HepG2 (cell line): Measurements from ENCODE around the gene KRTAP1-5. TPM values are rescaled to one million over a fixed set of nuclear protein-coding genes. Genes with fewer than 3 reads are reported as not detected.

Source experiments
- CHD4 ChIP-seq: fragments of 200-600 bp; sonication (generic); IDR thresholded peaks from 2 replicates; pipeline ENCODE4 v1.7.0; 2017; ENCODE audit warnings: mild to moderate bottlenecking, low read length, borderline replicate concordance
- DMAP1 ChIP-seq: IDR thresholded peaks from 2 replicates; pipeline ENCODE4 v1.6.1; 2016
- ELF1 ChIP-seq: sonication (generic); formaldehyde crosslinking; IDR thresholded peaks from 2 replicates; pipeline ENCODE4 v1.4.0; 2020; ENCODE audit warnings: missing genetic modification reagents
- FOSL2 ChIP-seq: sonication (generic); formaldehyde crosslinking; IDR thresholded peaks from 2 replicates; pipeline ENCODE4 v1.4.0; 2020; ENCODE audit warnings: missing genetic modification reagents
- GTF3A ChIP-seq: sonication (generic); formaldehyde crosslinking; conservative IDR thresholded peaks from 2 replicates; pipeline ENCODE4 v1.4.0; 2020; ENCODE audit warnings: mild to moderate bottlenecking, missing genetic modification reagents
- HMG20A ChIP-seq: IDR thresholded peaks from 2 replicates; pipeline ENCODE4 v1.6.1; 2016; ENCODE audit warnings: borderline replicate concordance
- MAFK ChIP-seq, 2 experiments: IDR thresholded peaks in 1 of 2; conservative IDR thresholded peaks in 1 of 2; 2 replicates each; pipeline ENCODE4 v1.6.1; 2011; ENCODE audit warnings: improper control_type of control experiment in 2 of 2, low read length in 2 of 2
- MTA3 ChIP-seq: sonication (generic); formaldehyde crosslinking; IDR thresholded peaks from 2 replicates; pipeline ENCODE4 v1.4.0; 2020; ENCODE audit warnings: missing genetic modification reagents
- RFXAP ChIP-seq: sonication (generic); formaldehyde crosslinking; IDR thresholded peaks from 2 replicates; pipeline ENCODE4 v1.4.0; 2020; ENCODE audit warnings: missing genetic modification reagents, borderline replicate concordance
- SIN3A ChIP-seq: IDR thresholded peaks from 2 replicates; pipeline ENCODE4 v1.6.1; 2011; ENCODE audit warnings: low read depth, mild to moderate bottlenecking, control low read depth, low read length, borderline replicate concordance
- SIX4 ChIP-seq: sonication (generic); formaldehyde crosslinking; IDR thresholded peaks from 2 replicates; pipeline ENCODE4 v1.4.0; 2020; ENCODE audit warnings: missing genetic modification reagents
- SOX13 ChIP-seq, 3 experiments: fragments of 450-650 bp in 1 of 3; sonication (generic) in 1 of 3; formaldehyde crosslinking in 1 of 3; IDR thresholded peaks in 2 of 3; conservative IDR thresholded peaks in 1 of 3; 2 replicates each; pipeline versions ENCODE4 v1.5.0 to v1.6.1; 2016 to 2020; ENCODE audit warnings: antibody characterized with exemption in 1 of 3, mild to moderate bottlenecking in 1 of 3, missing compliant biosample characterization in 1 of 3, missing genetic modification reagents in 1 of 3, moderate library complexity in 1 of 3
- TBP ChIP-seq: sonication (generic); formaldehyde crosslinking; IDR thresholded peaks from 2 replicates; pipeline ENCODE4 v1.5.0; 2020; ENCODE audit warnings: missing genetic modification reagents
- ZMYM4 ChIP-seq: sonication (generic); formaldehyde crosslinking; IDR thresholded peaks from 2 replicates; pipeline ENCODE4 v1.8.1; 2023; ENCODE audit warnings: mild to moderate bottlenecking, missing genetic modification reagents
- ZNF138 ChIP-seq: sonication (generic); formaldehyde crosslinking; IDR thresholded peaks from 2 replicates; pipeline ENCODE4 v1.5.0; 2020; ENCODE audit warnings: mild to moderate bottlenecking, low read depth, missing genetic modification reagents
- polyA plus RNA-seq, 8 experiments: library from polyadenylated mRNA; depleted of rRNA in 3 of 8; stranded (reverse) in 7 of 8; unstranded in 1 of 8; fragments of >200 nt; fragmentation: Illumina TruSeq in 4 of 8; extraction: Trizol in 4 of 8; gene quantifications; 2 replicates each; pipeline versions ENCODE4 v1.2.1 to v1.2.3, GENCODE V29; 2011 to 2016; ENCODE audit warnings: low read depth in 4 of 8, missing spikeins in 1 of 8, mixed read lengths in 1 of 8; ENCODE audit not compliant: insufficient read depth in 1 of 8
- total RNA-seq, 5 experiments: library from RNA; depleted of rRNA; stranded (reverse); fragments of >200 nt; fragmentation: Illumina TruSeq; extraction: Trizol; gene quantifications; 2 replicates each; pipeline ENCODE4 v1.2.3, GENCODE V29; 2016; ENCODE audit warnings: low read depth in 1 of 5
- TF ChIP-seq, protein P1 (sequence below): IDR thresholded peaks from 2 replicates; pipeline ENCODE4 v1.6.1; 2012; ENCODE audit warnings: low read depth, low read length, improper control_type of control experiment
- TF ChIP-seq, protein P2 (sequence below): sonication (generic); formaldehyde crosslinking; IDR thresholded peaks from 2 replicates; pipeline ENCODE4 v1.4.0; 2020; ENCODE audit warnings: missing genetic modification reagents
- TF ChIP-seq, protein P3 (sequence below): IDR thresholded peaks from 2 replicates; pipeline ENCODE4 v1.4.0; 2020; ENCODE audit warnings: mild to moderate bottlenecking, missing genetic modification reagents
- TF ChIP-seq, protein P4 (sequence below): sonication (generic); formaldehyde crosslinking; IDR thresholded peaks from 2 replicates; pipeline ENCODE4 v1.5.1; 2020; ENCODE audit warnings: mild to moderate bottlenecking, missing genetic modification reagents, moderate library complexity

Gene KRTAP1-5
- total and polyA plus RNA-seq, 2 of the 13 experiments (the other 11 are each of a cell fraction or from before 2014, with no cell fraction given), result 0.09 TPM; not detected in 1

DNA sequence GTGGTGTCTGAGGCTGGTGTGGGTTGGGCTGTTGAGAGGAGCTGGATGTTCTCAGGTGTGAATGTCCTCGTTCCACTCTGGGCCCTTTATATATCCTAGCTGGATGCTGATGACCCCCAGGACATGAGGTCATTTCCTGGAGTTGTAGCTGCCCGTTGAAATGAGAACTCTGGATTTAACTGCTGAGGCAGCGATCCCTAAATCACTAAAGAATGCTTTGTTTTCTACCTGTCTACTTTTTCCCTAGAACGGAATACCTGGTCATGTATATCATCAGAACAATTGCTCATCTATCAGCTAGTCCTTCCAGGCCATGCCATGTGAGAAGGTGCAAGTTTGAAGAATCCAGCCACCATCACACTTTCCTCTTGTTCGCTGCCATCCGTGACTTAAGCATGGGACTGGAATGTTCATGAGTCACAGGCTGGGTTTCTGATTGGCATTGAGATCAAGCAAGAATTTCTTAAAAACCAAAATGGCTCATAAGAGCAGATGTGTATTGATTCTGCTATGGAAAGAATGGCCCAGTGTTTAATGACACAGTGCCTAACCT, 33.1 kb upstream of the KRTAP1-5 start, which contains the start of gene KRTAP2-3 (continued):
- TF ChIP-seq, protein P1, sequence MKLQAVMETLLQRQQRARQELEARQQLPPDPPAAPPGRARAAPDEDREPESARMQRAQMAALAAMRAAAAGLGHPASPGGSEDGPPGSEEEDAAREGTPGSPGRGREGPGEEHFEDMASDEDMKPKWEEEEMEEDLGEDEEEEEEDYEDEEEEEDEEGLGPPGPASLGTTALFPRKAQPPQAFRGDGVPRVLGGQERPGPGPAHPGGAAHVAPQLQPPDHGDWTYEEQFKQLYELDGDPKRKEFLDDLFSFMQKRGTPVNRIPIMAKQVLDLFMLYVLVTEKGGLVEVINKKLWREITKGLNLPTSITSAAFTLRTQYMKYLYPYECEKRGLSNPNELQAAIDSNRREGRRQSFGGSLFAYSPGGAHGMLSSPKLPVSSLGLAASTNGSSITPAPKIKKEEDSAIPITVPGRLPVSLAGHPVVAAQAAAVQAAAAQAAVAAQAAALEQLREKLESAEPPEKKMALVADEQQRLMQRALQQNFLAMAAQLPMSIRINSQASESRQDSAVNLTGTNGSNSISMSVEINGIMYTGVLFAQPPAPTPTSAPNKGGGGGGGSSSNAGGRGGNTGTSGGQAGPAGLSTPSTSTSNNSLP, result no peak
- TF ChIP-seq SOX13 (IDR thresholded peaks at IDR 0.05) (no peak), SOX13 (CRISPR knock-in tag; conservative IDR thresholded peaks at IDR 0.05 in 1 of 2, IDR thresholded peaks at IDR 0.05 in 1 of 2) (0 out of 4 replicates have a peak, but pooled peaks of 1 of the 2 experiments have one; percentile 13), MTA3 (no peak), GTF3A (CRISPR knock-in tag) (no peak), ZMYM4 (CRISPR knock-in tag) (no peak), RFXAP (CRISPR knock-in tag) (no peak), MAFK (conservative IDR thresholded peaks at IDR 0.05 in 1 of 2, IDR thresholded peaks at IDR 0.05 in 1 of 2; ENCODE audit: low read length in 2 of 2) (peak; percentile 70 to 76), SIN3A (no peak), FOSL2 (CRISPR knock-in tag) (peak; percentile 67), SIX4 (CRISPR knock-in tag) (no peak), CHD4 (no peak), ELF1 (CRISPR knock-in tag) (no peak), DMAP1 (CRISPR knock-in tag) (no peak), HMG20A (no peak), TBP (CRISPR knock-in tag) (no peak), ZNF138 (CRISPR knock-in tag) (no peak)
- TF ChIP-seq, protein P2, sequence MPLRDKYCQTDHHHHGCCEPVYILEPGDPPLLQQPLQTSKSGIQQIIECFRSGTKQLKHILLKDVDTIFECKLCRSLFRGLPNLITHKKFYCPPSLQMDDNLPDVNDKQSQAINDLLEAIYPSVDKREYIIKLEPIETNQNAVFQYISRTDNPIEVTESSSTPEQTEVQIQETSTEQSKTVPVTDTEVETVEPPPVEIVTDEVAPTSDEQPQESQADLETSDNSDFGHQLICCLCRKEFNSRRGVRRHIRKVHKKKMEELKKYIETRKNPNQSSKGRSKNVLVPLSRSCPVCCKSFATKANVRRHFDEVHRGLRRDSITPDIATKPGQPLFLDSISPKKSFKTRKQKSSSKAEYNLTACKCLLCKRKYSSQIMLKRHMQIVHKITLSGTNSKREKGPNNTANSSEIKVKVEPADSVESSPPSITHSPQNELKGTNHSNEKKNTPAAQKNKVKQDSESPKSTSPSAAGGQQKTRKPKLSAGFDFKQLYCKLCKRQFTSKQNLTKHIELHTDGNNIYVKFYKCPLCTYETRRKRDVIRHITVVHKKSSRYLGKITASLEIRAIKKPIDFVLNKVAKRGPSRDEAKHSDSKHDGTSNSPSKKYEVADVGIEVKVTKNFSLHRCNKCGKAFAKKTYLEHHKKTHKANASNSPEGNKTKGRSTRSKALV (CRISPR knock-in tag), result no peak
- TF ChIP-seq, protein P3, sequence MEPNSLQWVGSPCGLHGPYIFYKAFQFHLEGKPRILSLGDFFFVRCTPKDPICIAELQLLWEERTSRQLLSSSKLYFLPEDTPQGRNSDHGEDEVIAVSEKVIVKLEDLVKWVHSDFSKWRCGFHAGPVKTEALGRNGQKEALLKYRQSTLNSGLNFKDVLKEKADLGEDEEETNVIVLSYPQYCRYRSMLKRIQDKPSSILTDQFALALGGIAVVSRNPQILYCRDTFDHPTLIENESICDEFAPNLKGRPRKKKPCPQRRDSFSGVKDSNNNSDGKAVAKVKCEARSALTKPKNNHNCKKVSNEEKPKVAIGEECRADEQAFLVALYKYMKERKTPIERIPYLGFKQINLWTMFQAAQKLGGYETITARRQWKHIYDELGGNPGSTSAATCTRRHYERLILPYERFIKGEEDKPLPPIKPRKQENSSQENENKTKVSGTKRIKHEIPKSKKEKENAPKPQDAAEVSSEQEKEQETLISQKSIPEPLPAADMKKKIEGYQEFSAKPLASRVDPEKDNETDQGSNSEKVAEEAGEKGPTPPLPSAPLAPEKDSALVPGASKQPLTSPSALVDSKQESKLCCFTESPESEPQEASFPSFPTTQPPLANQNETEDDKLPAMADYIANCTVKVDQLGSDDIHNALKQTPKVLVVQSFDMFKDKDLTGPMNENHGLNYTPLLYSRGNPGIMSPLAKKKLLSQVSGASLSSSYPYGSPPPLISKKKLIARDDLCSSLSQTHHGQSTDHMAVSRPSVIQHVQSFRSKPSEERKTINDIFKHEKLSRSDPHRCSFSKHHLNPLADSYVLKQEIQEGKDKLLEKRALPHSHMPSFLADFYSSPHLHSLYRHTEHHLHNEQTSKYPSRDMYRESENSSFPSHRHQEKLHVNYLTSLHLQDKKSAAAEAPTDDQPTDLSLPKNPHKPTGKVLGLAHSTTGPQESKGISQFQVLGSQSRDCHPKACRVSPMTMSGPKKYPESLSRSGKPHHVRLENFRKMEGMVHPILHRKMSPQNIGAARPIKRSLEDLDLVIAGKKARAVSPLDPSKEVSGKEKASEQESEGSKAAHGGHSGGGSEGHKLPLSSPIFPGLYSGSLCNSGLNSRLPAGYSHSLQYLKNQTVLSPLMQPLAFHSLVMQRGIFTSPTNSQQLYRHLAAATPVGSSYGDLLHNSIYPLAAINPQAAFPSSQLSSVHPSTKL (CRISPR knock-in tag), result 0 out of 2 replicates have a peak, but pooled peaks have one; percentile 13
- TF ChIP-seq, protein P4, sequence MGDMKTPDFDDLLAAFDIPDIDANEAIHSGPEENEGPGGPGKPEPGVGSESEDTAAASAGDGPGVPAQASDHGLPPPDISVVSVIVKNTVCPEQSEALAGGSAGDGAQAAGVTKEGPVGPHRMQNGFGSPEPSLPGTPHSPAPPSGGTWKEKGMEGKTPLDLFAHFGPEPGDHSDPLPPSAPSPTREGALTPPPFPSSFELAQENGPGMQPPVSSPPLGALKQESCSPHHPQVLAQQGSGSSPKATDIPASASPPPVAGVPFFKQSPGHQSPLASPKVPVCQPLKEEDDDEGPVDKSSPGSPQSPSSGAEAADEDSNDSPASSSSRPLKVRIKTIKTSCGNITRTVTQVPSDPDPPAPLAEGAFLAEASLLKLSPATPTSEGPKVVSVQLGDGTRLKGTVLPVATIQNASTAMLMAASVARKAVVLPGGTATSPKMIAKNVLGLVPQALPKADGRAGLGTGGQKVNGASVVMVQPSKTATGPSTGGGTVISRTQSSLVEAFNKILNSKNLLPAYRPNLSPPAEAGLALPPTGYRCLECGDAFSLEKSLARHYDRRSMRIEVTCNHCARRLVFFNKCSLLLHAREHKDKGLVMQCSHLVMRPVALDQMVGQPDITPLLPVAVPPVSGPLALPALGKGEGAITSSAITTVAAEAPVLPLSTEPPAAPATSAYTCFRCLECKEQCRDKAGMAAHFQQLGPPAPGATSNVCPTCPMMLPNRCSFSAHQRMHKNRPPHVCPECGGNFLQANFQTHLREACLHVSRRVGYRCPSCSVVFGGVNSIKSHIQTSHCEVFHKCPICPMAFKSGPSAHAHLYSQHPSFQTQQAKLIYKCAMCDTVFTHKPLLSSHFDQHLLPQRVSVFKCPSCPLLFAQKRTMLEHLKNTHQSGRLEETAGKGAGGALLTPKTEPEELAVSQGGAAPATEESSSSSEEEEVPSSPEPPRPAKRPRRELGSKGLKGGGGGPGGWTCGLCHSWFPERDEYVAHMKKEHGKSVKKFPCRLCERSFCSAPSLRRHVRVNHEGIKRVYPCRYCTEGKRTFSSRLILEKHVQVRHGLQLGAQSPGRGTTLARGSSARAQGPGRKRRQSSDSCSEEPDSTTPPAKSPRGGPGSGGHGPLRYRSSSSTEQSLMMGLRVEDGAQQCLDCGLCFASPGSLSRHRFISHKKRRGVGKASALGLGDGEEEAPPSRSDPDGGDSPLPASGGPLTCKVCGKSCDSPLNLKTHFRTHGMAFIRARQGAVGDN (CRISPR knock-in tag), result peak; percentile 73
